H4 (cell line): Measurements from ENCODE around the gene NBPF8. TPM values are rescaled to one million over a fixed set of nuclear protein-coding genes. Genes with fewer than 3 reads are reported as not detected.
"Not testable (repeated sequence)": the region's sequence is repeated elsewhere in the genome, so short reads cannot be mapped to it uniquely, and the experiment has no call there.

ENCODE experiments used
- DNase-seq: peaks from one replicate; pipeline ENCODE4 v3.0.0-alpha.2; 2015; ENCODE audit warnings: low spot score
- total RNA-seq: library from RNA; depleted of rRNA; stranded (reverse); fragments of >200 nt; shearing (Covaris generic); gene quantifications from 2 replicates; pipeline ENCODE4 v1.2.3, GENCODE V29; 2014; rRNA removed

NBPF8 gene
- total RNA-seq, result 5.4 and 8.2 TPM in 2 replicates

- peak; percentile 57 for DNase-seq
Measured at GRCh38 chr1:120414911-120415480, at the start of gene NBPF8. Gene NBPF8, plus strand, starts transcription at chr1:120415035. Its CDS starts 21,488 bp downstream, at chr1:120436523.

- DNase-seq, result not testable (repeated sequence)
Measured at GRCh38 chr1:120367709-120368108, 47.1 kb upstream of the NBPF8 start.

- DNase-seq, result not testable (repeated sequence)
Measured at GRCh38 chr1:120386651-120387050, 28.2 kb upstream of the NBPF8 start.

- peak; percentile 43 for DNase-seq
Measured at GRCh38 chr1:120388597-120389126, 26.2 kb upstream of the NBPF8 start.

GRCh38 chr1:120391365-120391764, 23.5 kb upstream of the NBPF8 start:
- DNase-seq, result not testable (repeated sequence)

GRCh38 chr1:120393316-120394232, 21.3 kb upstream of the NBPF8 start:
- DNase-seq, result not testable (repeated sequence)

GRCh38 chr1:120405348-120405747, 9.5 kb upstream of the NBPF8 start:
- not testable (repeated sequence) for DNase-seq

- DNase-seq, result not testable (repeated sequence)
Measured at GRCh38 chr1:120414451-120414850, 384 bp upstream of the NBPF8 start.

- DNase-seq, result peak; percentile 5
Measured at GRCh38 chr1:120415492-120415961, 692 bp downstream of the NBPF8 start.

- not testable (repeated sequence) for DNase-seq
Measured at GRCh38 chr1:120425063-120425462, 10.2 kb downstream of the NBPF8 start.

- DNase-seq, result not testable (repeated sequence)
Measured at GRCh38 chr1:120431626-120432025, 16.8 kb downstream of the NBPF8 start.

- not testable (repeated sequence) for DNase-seq
Measured at GRCh38 chr1:120433831-120434230, 19.0 kb downstream of the NBPF8 start.

GRCh38 chr1:120449124-120449523, 34.3 kb downstream of the NBPF8 start:
- DNase-seq, result not testable (repeated sequence)

Other genes starting within 250 kb of the NBPF8 start
- 35.7 and 41.4 TPM in 2 replicates for gene SEC22B, start 238.5 kb upstream of the NBPF8 start, total RNA-seq